Measurements from ENCODE around the gene MMGT1.

The MMGT1 gene

DNA sequence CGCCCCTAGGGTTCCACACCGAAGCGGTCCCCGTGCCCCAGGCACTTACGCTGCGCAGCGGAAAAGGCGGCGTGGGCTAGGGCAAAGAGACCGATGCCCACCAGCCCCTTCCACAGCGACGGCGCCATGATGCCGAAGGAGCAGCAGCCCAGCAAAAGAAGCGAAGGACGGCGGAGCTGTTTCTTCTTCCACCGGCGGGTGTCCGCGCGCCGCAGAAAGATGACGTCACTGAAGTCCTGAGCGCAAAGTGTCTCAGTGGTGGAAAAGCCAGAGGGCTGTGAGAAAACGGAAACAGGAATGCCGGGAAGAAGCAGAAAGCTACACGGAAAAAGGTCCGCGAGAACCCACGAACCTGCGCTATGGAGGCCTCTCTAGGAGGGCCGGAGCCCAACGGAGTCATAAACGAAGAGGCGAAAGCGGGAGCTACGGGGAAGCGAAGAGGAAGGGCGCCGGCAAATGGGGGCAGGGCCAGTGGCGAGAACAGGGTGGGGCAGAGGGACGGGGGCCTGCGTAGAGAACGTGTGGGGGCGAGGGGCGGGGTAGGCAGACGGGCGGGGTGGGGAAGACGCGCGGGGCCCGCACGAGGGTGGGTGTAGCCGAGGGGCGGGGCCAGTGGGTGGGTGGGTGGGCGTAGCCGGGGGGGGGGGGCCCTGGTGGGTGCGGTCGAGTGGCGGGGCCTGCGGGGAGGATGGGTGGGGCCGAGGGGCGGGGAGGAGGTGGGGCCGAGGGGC is at the start of gene MMGT1:
MMGT1 (minus strand) TSS at position 441 of the 731 bp plus-strand sequence; CDS start at position 128, 313 bp downstream.
- DNase-seq = peak; percentile 34

DNA sequence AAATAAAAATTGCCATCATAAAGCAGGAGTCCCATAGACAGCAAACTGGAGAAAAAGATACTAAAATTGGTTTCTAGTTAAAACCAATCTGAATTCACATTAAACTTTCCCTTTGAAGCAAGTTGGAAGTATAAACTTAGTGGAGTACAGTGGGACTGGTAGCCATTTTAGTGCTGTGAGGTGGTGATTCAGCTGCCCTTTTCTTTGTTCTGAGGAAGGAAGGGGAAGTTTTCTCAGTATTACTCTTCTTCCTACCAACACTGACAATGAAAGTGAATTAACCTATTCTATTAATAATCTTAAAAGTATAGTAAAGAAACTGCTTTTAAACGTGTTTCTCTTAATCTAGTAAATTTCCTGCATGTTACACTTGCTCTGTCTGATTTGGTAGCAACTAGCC is 48.1 kb upstream of the MMGT1 start:
- DNase-seq = no peak

DNA sequence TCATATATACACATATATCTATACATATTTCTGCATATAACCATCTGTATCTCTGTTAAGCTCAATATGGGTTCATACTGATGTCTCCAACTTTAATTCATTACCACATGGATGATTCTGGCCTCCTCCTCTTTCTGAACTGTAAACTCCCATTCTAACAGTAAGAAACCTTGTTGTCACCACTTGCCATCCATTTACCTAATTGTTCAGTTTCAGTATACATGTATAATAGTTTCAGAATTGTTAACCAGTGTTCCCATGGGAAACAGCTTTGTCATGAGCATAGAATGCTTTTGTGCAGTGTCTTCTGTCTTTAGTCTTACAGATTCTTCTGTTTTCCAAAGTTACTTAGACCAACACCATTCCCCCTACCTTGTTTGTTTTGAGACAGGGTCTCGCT is 47.4 kb upstream of the MMGT1 start:
- DNase-seq = no peak

DNA sequence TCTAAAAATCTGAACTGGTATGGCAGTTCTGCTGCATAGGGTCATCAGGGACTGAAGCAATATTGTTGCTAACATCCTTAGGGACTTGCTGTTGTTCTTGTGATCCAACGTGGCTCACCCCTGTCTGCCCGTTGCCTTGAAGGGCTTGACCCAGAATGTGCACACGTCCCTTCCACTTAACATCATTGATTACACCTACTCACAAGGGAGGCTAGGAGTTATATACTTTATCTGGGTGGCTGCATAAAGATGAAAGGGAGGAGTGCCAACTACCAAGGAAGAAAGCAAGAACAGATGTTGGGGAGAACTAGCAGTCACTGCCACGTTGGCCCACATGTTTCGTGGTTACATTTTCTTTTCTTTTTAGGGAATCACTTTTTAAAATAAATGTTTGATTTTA is 45.4 kb upstream of the MMGT1 start:
- DNase-seq = no peak

DNA sequence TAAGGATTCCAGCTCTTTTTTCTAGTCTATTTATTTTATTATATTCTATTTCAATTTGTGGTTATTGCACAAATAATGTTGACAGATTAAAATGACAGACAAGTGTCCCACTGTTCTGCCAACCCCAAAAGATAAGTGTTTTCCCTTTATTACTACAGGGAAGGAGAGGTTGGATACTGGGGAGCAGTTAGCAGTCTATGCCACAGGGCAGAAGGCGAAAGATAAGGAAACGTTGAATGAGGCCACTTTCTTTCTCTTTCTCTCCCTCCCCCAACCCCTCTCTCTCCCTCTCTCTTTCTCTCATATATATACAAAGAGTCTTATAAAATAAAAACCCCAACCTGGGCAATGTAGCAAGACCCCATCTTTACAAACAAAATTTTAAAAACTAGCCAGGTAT is 43.1 kb upstream of the MMGT1 start:
- no peak for DNase-seq

DNA sequence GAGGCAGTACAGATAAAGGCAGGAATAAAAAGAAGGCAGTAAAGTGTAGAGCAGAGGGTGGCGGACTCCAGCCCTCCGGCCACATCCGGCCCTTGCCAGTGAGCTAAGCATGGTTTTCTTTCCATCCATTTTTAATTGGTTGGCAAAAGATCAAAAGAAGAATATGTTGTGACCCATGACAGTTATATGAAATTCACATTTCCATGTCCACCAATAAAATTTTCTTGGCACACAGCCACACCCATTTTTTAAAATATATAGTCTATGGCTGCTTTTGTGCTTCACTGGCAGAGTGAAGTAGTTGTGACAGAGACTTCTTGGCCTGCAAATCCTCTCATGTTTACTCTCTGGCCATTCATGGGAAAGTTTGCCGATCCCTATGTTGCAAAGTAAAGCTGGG is 41.2 kb upstream of the MMGT1 start:
- DNase-seq = no peak

DNA sequence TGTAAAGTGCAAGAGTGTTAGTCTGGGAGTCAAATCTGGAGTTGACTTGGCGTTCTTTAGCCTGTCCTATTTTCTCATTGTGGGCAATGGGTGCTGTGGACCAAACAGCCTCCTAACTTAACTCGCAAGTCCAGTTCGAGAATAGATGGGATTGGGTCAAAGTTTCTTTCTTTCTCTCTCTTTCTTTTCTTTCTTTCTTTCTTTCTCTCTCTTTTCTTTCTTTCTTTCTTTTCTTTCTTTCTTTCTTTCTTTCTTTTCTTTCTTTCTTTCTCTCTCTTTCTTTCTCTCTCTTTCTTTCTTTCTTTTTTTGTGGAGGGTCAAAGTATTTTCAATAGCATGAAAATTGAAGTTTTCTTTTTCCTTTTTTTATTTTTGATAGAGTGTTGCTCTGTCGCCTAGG is 14.5 kb upstream of the MMGT1 start:
- DNase-seq = no peak

DNA sequence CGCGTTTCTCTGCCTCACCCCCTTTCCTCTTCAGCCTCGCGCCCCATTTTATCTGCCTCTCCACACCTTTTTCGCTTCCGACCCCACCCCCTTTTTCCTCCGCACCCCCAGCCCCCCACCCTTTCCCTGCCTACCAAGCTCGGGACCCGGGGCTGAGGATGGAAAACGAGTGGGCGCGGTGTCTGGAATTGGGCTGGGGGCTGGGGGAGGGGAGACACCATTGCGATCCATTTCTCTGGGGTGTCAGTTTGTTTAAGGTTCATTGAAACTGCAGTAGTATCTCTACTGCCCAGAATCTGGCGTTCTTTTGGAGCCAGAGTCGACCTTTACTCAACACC is 12.2 kb upstream of the MMGT1 start:
- no peak for DNase-seq

DNA sequence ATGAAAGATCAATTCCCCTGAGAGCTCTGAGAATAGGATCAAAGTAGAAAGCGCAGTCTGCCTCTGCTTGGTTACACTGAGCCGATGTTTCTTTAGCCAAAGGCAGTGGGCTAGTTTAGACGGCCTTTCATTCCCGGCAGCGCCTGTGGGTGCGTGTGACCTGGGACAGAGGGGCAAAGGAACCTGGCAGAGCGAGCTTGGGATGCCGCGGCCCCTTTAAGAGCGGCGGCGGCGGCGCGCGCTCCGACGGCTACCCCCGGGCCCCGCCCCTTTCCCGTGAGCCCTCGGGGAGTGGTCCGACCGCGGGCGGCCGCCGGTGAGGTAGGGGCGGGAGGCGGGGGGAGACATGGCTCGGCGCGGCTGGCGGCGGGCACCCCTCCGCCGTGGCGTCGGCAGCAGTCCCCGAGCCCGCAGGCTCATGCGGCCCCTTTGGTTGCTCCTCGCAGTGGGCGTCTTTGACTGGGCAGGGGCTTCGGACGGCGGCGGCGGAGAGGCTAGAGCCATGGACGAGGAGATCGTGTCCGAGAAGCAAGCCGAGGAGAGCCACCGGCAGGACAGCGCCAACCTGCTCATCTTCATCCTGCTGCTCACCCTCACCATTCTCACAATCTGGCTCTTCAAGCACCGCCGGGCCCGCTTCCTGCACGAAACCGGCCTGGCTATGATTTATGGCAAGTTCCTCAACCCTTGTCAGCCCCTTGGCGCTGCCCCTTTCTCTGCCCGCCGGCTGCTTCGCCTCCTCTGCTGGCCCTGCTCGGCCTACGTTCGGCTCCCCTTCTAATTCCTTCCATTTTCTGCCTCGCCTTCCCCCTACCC is 11.6 kb upstream of the MMGT1 start, which contains the start of gene SLC9A6:
SLC9A6 (plus strand) TSS at position 279 of the 816 bp plus-strand sequence; CDS start at position 503, 224 bp downstream.
- peak; percentile 64 for DNase-seq

DNA sequence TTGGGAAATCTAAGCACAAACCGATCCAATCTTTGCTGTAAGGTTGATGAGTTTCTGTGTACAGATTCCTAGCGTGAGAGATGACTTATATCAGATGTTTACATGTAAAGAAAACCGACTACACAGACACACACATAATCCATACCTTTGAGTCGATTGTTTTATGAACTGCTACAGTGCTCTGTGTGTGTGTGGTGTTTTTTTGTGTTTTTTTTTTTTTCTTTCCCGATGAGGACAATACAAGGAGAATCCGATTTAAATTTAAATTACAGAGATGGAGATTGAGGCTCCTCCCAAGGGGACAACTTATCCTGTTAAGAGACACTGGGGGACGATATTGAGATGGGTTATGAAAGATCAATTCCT is 11.0 kb upstream of the MMGT1 start:
- no peak for DNase-seq

DNA sequence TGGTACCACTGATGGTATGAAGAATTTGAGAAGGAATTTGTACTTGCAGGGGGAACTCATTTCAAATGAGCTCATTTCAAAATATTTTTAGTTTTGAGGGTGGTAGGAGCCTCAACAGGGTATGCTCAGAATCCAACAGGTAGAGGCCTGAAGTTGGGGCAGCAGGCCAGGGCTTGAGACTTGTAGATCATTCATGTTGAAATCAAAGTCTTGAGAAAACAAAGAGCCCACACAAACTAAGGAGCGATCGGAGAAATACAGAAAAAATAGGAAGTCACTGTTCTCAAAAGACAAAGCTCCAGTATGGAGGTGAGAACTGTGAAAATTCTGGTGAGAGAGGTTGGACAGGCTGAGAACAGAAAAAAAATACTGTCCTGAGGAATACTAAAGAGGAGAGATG is 10.5 kb upstream of the MMGT1 start:
- no peak for DNase-seq

DNA sequence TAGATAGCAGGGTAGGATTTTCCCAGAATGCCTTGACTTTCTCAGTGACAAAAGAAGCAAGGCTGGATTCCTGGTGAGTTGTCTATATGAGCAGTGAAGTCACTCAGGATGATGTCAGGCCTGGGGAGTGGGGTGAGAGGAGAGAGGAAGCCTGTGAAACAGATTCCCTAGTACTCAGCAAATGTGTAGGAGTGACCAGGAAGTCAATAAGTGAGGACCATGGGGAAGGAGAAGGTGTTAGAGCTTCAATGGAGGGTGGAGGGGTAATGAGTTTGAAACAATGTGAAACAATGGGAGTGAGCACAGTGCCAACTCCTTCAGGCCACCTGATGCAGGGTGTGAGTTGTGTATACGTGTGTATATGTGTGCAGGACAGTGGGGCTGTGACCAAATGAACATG is 9.1 kb upstream of the MMGT1 start:
- no peak for DNase-seq

DNA sequence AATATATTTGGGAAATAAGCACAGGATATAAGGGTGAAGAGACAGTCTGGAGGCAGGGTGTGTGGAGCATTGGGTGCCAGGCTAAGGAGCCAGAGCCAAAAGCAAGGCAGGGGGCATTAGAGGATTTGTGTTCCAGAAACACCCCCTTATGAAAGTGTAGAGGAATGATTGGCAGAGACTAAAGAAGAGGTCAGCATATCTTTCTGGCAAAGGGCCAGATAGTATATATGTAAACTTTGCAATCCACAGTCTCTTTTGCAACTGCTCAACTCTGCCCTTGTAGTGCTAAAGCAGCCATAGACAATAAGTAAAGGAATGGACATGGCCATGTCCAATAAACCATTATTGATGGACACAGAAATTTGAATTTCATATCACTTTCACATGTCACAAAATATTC is 7.9 kb upstream of the MMGT1 start:
- no peak for DNase-seq

DNA sequence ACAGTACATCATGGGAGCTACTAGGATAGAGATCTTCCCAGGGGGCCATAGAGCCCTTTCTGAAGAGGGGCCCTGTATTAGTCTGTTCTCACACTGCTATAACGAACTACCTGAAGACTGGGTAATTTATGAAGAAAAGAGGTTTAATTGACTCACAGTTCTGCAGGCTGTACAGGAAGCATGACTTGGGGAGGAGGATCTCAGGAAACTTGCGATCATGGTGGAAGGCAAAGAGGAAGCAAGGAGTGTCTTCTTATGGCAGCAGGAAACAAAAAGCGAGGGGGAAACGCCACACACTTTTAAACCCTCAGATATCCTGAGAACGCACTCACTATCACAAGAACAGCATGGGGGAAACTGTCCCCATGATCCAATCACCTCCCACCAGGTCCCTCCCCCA is 7.2 kb upstream of the MMGT1 start:
- no peak for DNase-seq

DNA sequence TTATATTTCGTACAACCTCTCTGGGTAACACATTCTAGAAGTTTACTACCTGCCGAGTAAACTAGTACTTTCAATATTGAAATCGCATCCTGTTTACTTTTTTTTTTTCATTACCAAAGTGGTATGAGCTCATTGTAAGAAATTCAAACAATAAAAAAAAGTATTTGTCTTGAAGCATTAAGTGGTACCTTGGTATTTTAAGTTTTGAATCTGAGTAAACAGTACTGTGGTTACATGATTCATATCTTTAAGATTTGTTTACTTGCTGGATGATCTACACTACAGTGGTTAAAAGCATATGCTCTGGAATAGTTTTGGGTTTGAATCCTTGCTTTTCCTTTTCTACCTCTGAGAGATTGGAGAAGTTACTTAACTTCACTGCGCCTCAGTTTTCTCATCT is 3.8 kb upstream of the MMGT1 start:
- no peak for DNase-seq

DNA sequence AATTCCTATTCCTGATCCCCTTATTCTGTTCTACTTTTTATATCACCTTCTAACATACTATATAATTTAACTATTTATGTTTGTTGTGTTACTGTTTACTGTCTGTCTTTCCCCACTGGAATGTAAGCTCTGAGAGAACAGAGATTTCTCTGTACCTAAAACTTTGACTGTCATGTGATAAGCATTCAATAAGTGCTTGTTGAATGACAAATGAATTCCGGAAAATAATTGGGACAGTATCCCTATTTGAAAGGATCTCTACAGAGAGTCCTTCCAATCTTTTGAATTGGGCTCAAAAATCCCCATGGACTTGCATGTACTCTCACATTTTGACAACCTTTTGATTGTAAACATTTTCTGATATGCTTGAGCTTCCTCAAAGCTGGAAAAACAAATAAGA is 1.6 kb upstream of the MMGT1 start:
- DNase-seq = no peak

DNA sequence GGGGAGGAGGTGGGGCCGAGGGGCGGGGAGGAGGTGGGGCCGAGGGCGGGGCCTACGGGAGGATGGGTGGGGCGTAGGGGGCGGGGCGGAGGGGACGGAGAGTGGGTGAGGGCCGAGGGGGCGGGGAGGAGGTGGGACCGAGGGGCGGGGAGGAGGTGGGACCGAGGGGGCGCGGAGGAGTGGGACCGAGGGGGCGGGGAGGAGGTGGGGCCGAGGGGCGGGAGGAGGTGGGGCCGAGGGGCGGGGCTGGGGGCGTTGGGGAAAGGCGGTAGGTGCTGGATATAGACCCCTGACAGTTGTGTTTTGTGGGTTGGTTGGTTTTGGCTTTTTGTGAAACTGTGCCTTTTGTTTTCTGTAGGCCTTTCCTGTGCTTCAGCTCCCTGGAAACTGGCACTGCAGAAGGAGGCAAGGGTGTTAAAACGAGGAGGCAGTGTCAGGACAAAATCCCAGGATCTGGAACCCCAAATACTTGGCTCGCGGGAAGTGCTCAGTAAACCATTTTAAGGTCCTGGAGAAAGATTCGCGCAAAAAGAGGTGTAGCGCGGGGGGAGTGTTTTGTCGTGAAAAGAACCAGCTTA is 580 bp upstream of the MMGT1 start:
- DNase-seq = no peak

DNA sequence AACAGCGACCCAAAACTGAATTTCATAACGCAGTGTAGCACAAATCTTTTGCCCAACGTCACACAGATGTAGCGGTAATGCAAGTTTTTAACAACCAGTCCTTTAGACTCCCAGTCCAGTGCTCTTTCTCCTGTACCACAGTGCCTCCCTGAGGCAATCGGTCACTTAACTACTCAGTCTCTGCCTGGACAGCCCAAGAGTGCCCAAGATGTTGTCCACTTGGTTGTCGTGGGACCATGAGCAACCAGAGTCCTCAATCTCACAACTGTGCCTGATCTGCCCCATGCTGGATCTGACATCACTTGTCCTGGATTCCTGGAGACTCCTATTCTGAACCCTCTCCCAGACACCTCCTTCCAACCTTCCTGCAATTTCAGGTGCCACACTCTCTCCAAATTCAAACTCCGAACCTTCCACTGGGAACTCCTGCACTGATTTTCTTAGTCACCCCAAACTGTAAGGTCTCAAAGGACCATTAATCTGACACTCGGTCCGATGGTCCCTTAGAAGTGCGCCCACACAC is 702 bp downstream of the MMGT1 start:
- no peak for DNase-seq

DNA sequence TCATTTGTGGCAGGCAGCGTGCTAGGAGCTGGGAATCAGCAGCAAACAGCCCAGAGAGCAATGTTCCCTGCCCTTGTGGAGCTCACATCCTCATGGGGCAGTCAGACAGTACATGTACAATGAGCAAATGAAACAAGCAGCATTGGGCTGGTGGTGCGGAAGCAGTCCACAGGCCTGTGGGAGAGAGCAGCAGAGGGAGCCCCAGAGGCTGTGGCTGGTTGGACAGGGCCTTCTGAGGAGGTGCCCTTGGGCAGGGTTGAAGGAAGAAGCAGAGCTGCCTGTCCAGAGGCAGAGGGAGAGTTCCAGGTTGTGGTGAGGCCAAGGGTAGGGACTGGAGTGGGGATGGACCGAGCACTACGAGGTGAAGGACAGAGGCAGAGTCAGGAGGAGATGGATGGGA is 22.5 kb downstream of the MMGT1 start:
- DNase-seq = no peak

DNA sequence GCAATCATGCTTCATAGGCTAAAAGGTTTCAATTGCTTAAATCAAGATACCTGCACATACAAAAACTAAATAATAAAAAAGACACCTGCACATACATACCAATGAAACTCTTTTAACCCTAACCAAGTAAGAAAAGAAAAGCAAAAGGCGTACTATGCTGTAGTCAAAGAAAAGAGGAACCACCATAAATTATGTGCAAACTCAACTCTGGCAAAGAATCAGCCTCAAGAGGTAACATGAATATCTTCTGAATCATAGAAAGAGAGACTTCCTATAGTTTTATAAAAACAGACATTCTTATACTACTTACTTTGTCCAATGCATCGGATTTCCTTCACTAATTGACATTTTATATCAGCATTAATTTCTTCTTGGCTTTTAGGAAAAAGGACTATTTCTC is 29.3 kb downstream of the MMGT1 start:
- DNase-seq = no peak

DNA sequence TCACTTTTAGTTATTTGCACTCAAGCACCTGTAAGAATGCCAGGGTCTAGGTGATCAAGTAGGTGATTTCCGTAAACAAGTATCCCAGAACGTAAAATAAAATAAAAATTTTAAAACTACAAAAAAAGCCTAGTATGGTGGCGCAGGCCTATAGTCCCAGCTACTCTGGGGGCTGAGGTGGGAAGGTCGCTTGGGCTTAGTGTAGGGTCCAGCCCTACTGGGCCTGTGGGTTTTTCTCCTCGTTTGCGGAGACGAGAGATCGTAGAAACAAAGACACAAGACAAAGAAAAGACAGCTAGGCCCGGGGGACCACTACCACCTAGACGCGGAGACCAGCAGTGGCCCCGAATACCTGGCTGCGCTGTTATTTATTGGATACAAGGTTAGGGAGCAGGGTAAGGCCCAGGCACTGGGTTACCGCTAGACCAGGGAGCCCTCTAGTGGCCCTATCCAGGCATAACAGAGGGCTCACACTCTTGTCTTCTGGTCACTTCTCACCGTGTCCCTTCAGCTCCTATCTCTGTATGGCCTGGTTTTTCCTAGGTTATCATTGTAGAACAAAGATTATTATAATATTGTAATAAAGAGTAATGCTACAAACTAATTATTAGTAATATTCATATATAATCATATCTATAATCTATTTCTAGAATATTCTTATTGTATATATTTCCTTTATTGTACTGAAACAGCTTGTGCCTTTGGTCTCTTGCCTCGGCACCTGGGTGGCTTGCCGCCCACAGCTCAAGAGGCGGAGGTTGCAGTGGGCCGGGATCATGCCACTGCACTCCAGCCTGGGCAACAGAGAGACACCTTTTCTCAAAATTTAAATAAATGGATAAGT is 41.9 kb downstream of the MMGT1 start:
- no peak for DNase-seq

DNA sequence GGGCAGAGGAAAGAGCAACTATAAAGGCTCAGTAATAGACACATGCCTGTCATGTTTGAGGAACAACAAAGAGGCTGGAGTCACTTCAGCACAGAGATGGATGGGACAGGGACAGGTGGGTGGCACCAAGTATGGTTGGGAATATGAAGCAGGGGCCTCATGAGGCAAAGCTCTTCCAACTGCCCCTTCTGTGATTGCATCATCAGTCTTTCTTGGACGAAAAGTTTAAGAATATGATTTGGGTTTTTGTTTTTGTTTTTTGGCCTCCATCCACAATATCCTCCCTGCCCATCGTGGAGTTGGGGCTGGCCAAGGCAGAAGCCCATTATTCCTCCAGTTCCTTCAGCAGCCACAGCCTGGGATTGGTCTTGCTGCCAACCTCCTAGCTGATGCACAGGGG is 45.9 kb downstream of the MMGT1 start:
- DNase-seq = no peak

DNA sequence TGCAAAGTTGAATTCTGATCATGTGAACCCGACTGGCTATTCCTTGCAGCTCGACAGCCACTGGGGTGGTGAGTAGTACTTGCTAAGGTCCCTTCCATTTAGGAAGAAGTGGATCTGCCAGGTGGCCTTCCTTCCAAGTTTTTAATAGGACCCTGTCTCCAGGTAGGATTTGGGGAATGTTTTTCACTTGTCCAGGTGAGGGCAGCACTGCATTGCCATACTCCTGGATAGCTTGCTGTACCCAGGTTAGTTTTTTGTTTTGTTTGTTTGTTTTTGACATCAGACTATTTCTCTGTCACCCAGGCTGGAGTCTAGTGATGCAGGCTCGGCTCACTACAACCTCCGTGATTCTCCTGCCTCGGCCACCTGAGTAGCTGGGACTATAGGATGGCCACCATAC is 50.4 kb downstream of the MMGT1 start:
- DNase-seq = no peak

All from NCI-H524 treated with DMSO at 0.1 percent for 48 hours (cell line).